OCI-LY3 (cell line): Measurements from ENCODE around the gene KLHL21.

Experiments used
- CTCF ChIP-seq: fragments of 200-600, 300-600 bp; sonication (generic); IDR thresholded peaks from 2 replicates; pipeline ENCODE4 v1.5.1; 2014; ENCODE audit warnings: antibody characterized with exemption, low read length, low read depth
- EZH2phosphoT487 ChIP-seq: fragments of 200-600 bp; shearing (Covaris generic); IDR thresholded peaks from 2 replicates; pipeline ENCODE4 v1.6.1; 2018; ENCODE audit warnings: antibody characterized with exemption, mixed run types, low read depth

GRCh38 chr1:6646499-6647148 lies 44.0 kb upstream of the KLHL21 start:
- TF ChIP-seq CTCF (peak; percentile 53), EZH2phosphoT487 (no peak)
